HG02571 (cell line): ENCODE results near the gene CDS1.

ENCODE experiments used
- ATAC-seq: cut with Tn5 transposase; IDR thresholded peaks from one replicate; pipeline ENCODE4 v1.9.1; 2021; ENCODE audit warnings: mild to moderate bottlenecking, moderate library complexity; ENCODE audit not compliant: unreplicated experiment

The CDS1 gene

GRCh38 chr4:84699001-84699671 is 116.2 kb downstream of the CDS1 start:
- ATAC-seq: no peak
